ENCODE data around the gene MAGEF1. TPM values are rescaled to one million over a fixed set of nuclear protein-coding genes. Genes with fewer than 3 reads are reported as not detected.

MAGEF1 gene
- total RNA-seq, 2 experiments from 2014 or later, result 5.8 to 6.1 TPM

DNA sequence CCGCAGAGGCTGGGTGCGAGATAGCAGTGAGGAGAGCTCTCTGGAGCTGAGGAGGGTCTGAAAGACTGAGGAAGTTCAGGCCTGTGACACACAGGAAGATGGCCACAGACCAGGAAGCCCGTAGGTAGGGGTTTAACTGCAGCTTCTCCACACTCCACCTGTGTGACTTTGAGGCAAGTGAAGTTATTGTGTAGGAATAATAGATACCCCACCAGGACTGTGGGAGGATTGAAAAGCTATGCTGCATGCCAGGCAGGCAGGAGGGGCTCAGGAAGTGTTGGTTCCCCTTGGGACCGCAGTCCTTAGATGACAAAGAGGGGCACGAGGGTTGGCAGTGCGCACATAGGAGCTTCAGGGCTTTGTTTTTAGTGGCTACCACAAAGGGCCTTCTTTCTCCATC lies 50.9 kb downstream of the MAGEF1 start:
- ChIA-PET POLR2A (interaction anchor here (0.7 kb wide), 1 partner anchor 20 kb away, joined by 4 read pairs; no protein-coding TSS in a partner anchor), CTCF (no interaction called here)
- Histone ChIP-seq H3K36me3 (ENCODE audit: insufficient read depth, low read length) (no peaks in the 10 kb centered on the region), H3K4me3 (ENCODE audit: low read length) (no peak overlapping the region), H3K27ac (ENCODE audit: low read depth in 1 of 2, low read length in 2 of 2) (no peak overlapping the region), H3K9me3 (ENCODE audit: control insufficient read depth in 1 of 2, insufficient read depth in 1 of 2, low read length in 2 of 2) (no peaks in the 10 kb centered on the region), H3K4me1 (ENCODE audit: insufficient read depth, low read length) (no peaks in the 10 kb centered on the region), H3K27me3 (ENCODE audit: control insufficient read depth in 1 of 2, insufficient read depth in 2 of 2, low read length in 2 of 2) (no peaks in the 10 kb centered on the region)
- Mint-ChIP-seq H3K27me3 (no peaks in the 10 kb centered on the region), H3K9me3 (no peaks in the 10 kb centered on the region), H3K4me3 (no peak overlapping the region), H3K36me3 (ENCODE audit: low read depth) (no peaks in the 10 kb centered on the region), H3K4me1 (ENCODE audit: low read depth) (no peaks in the 10 kb centered on the region), H3K27ac (no peak overlapping the region)
- intact Hi-C loops (cut with DNase I, micrococcal nuclease), result no loop called here
- DNase-seq (no peak), ATAC-seq (ENCODE audit: poor library complexity) (no peak)
- no peak for TF ChIP-seq CTCF (IDR thresholded peaks at IDR 0.05)

Other genes with a start within 250 kb of the MAGEF1 start
- gene EPHB3, start 150.3 kb downstream of the MAGEF1 start, total RNA-seq, result under 1 TPM; 0.19 to 0.22 TPM
- gene VPS8, start 100.1 kb upstream of the MAGEF1 start, total RNA-seq, result 10 to 100 TPM; 56.8 to 61.2 TPM